Medulla oblongata (tissue), 1 donor: ENCODE measurements around the gene MAMDC2.

Experiments used
- DNase-seq: peaks from one replicate; pipeline ENCODE4 v3.0.0-alpha.2; 2015; ENCODE audit errors: extremely low spot score

MAMDC2 gene, protein sequence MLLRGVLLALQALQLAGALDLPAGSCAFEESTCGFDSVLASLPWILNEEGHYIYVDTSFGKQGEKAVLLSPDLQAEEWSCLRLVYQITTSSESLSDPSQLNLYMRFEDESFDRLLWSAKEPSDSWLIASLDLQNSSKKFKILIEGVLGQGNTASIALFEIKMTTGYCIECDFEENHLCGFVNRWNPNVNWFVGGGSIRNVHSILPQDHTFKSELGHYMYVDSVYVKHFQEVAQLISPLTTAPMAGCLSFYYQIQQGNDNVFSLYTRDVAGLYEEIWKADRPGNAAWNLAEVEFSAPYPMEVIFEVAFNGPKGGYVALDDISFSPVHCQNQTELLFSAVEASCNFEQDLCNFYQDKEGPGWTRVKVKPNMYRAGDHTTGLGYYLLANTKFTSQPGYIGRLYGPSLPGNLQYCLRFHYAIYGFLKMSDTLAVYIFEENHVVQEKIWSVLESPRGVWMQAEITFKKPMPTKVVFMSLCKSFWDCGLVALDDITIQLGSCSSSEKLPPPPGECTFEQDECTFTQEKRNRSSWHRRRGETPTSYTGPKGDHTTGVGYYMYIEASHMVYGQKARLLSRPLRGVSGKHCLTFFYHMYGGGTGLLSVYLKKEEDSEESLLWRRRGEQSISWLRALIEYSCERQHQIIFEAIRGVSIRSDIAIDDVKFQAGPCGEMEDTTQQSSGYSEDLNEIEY

DNA sequence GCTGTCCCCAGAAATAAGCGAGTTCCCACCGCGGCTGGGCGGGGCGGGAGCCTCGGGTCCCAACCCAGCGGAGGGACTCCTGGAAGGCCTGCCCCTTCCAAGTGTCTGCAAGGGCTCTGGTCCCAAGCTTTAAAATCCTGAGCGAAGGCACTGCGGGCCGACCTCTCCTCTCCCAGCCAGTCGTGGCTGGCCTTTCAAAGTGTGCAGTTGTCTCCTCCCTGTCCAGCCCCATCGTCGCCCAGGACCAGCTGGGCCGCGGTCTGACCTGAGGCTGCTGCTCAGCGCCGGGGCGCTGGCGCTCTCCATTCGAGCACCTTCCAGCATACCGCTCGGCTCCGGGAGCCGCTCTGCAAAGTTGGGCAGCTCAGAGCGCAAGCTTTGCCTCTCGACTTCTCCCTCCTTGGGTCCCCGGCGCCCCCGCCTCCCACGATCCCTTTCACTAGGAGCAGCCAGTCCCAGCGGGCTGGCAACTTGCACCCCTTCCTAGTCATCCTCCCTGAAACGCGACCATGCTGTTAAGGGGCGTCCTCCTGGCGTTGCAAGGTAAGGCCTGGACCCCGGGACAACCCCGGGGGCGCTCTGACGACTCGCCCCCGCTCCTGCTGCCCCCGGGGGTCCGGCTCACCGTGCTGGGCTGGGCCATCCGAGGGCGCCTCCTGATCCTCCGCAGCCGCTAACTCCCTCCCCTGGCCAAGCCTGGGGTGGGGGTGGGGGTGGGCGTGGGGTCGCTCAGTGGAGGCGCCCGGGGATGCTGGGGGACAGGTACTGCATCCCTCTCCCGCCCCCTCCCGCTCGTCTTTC is at the start of gene MAMDC2:
TSS of gene MAMDC2 (plus strand) at position 160 of the 801 bp plus-strand sequence. CDS start at position 510, 350 bp downstream.
- peak; percentile 26 for DNase-seq

DNA sequence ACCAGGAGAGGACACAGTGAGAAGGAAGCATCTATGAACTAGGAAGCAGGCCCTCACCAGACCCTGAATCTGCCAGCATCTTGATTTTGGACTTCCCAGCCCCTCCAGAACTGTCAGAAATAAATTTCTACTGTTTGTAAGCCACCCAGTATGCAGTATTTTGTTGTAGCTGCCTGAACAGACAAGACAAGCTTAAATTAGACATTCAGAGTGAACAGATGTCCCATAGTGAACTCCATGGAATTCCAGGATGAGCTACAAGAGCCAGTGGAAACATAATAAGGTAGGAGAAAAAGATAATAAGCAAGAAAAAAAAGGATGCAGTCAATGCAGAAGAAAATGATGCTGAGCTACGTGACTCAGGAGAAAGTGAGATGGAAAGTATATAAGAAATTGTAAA is 47.8 kb upstream of the MAMDC2 start:
- no peak for DNase-seq

DNA sequence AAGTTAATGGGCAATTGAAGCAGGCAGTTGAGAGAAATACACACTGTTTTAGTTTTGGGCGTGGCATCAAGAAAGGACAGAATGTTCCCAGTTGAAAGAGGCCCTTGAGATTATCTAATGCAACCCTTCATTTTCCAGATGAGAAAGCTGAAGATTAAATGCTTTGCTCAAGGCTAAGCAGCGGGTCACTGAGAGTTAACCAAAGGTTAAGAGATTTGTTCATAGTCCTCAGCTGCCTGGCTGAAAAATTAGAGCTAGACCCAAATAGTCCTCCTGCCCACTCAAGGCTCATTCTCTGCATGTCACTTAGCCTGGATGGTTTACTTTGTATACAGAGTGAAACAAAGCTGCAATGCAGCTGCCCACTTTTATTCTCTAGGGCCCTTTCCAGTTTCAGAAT is 46.7 kb upstream of the MAMDC2 start:
- DNase-seq, result no peak

DNA sequence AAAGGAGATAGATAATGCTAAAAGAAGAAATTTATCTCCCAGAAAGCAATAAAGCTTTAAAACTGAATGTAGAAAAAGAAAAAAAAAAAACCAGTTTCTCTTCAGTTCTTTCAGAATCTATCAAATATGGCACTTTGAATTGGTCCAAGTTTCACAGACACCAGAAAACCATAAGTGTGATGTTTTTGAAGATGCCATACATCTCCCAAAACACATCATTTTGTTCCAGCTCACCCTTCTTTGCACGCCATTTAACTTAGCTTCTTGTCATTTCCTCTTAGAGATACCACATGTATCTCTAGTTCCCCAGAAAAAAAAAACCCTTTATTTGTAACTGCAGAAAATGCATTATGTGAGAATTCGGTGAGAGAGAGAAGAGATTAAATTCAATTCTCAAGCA is 46.1 kb upstream of the MAMDC2 start:
- DNase-seq, result no peak

DNA sequence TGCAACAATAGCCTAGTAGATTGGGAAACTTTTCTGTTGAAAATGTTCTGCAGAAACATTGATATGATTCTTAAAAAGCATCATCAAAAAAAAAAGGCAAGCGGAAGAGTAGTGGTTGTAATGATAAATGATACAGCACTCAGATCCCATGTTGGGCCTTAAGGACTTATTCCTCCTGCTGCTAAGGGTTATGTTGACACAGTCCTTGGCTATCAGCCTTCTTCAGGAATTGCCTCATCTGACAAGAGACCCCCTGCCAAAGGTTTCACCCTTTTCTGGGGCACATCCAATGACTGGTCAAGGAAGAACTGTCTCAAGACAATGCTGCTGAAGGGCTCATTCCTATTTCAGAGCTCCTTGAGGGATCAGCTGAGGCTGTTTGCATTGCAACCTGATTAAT is 44.3 kb upstream of the MAMDC2 start:
- no peak for DNase-seq

DNA sequence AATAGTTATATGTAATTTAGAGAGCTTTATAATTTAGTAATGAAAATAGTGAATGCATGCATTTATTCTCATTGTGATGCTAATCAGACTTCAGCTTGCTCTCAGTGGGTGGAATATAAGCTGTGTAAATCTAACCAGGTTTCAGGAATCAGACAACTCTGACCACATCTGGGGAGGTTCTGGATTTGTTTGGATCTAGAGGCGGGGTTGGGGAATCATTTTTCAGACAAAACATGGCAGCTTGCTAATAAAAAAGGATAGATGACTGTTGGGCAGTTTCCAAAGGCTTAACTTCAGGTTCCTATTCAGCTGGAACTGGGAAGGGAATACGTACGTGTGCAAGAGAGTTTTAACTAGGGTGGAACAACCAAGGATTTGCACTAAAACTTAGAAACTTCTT is 43.2 kb upstream of the MAMDC2 start:
- DNase-seq, result no peak

DNA sequence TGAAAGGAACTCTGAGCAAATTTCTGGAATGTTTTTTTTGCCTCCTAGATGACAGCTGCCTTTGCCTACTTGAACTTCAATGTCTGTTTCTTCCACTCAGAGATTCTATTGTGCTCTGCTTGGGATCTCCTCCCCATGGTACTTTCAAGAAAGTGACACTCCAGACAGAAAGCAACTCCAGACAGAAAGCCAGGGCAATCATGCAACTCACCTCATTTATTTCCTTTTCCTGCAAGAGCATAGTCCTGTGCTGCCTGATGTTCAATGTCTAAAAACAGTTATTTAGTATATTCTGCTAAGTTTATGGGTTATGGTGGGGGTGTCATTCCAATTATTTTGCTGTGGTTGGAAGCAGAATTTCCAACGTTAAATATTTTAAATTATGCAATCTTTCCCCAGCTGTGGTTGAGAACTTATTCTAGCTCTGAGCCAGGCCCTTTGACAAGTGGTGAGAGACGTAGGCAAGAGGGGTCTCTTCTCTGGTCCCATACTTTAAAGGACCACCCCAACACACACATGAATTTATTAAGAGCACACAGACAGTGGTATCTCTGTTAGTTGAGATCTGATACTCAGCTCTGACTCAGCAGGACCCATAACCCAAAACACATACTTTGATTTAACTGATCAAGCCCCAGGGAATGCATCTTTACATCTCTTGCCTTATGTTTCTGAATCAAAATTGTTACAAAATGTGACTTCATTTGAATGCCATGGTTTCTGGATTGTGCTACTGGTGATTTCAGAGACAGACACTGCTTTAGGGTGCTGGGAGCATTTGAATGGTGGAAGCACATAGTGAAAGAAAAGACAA is 39.5 kb upstream of the MAMDC2 start:
- DNase-seq, result no peak

DNA sequence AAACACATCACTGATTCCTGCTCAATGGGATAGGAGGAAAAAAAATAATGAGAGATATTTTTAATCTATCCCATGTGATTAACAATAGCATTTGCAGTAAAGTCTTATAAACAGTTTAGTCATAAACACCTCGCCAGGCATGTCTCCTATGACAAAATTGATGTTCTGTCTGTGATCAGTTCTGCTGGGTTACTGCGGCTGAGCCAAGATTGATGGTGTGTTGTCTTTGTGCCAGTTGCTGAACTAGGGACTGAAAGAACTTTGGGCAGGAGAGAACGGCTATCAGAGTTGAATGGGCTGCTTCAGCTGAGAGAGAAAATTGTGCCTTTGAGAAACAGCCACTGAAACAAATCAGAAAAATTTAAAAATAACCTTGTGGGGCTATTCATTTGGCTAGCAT is 37.3 kb upstream of the MAMDC2 start:
- no peak for DNase-seq

DNA sequence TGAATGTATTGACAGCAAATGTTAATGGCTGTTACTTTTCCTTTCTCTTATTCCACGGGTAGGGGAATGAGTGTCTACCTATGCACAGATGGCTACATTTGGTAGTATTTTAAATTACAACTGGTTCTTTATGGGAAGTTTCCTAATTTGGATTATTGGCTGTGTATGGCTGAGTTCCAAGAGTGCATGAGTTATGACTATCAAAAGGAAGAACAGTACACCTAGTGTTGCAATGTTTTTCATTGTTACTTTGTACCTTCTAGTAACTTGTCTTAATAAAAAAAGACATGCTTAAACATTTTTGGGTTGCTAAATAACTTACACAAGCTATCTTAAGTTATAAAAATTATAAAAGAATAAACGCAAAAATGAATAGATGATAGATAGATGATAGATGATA is 35.8 kb upstream of the MAMDC2 start:
- no peak for DNase-seq

DNA sequence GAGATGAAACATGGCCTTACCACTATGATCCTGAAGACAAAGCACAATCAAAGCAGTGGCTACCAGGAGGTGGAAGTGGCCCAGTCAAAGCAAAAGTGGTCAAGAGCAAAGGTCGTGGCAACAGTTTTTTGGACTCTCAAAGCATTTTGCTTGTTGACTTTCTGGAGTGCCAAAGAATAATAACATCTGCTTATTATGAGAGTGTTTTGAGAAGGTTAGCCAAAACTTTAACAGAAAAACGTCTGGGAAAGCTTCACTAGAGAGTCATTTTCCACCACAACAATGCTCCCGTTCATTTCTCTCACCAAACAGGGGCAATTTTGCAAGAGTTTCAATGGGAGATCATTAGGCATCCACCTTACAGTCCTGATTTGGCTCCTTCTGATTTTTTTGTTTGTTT is 33.6 kb upstream of the MAMDC2 start:
- DNase-seq, result no peak

DNA sequence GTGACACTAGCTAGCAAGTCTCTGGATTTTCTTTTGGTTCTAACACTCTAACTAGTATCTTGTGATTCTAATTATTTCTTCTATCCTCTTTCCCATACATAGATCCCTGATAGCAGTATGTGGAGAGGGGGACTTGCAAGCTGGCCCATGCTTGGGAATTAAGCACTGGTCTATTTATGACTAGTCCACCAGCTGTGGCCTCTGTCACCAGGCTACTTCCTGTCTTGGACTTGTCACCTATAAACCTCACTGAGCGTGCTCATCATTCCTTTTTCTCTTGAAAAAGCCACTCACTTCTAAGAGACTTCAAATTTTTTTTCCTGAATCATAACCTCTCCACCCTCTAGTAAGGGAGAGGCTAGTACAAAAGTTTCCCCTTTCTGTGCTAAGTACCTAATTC is 32.3 kb upstream of the MAMDC2 start:
- no peak for DNase-seq

DNA sequence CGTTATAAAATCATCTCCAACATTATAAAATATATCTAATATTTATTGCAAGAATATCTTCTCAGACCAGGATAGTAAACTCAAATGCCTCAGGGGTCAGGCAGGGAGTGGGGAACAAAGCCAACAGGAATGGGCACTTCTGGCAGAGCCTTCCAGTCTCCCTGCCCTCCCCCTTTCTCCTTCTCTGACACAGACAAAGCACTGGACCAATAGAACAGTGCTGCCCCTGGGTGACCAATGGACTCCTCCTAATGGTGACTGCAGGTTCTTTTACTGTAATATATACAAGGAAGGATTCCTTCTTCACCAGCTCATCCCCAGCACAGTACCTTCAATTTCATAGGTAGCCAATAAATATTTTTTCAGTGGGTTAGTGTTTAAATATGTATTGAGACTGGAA is 31.1 kb upstream of the MAMDC2 start:
- no peak for DNase-seq

DNA sequence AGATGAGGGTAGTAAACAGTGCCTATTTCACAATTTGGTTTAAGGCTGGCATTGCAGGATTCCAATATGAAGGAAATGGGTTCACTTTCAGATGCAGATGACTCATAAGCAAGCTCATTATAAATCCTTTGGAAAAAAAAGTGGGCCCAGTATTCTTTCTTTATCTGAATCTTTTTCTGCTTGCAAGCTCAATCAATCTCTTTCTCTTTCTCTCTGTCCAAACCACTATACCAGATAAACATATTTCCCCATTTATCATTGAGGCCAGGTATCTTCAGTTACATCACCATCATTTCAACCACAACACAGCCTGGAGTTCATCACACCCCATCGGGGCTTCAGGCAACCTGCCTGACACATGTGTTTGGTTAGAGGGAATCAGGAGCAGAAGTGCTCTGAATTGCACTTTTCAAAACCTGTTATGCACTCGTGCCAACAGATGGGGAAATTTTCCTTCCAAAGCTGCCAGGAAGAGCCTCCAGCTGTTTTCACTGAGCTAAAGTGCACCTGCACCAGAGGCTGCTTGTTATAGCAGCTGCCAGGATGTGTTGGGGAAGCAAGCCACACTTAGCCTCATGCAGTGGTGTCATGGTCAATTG is 30.0 kb upstream of the MAMDC2 start:
- no peak for DNase-seq

DNA sequence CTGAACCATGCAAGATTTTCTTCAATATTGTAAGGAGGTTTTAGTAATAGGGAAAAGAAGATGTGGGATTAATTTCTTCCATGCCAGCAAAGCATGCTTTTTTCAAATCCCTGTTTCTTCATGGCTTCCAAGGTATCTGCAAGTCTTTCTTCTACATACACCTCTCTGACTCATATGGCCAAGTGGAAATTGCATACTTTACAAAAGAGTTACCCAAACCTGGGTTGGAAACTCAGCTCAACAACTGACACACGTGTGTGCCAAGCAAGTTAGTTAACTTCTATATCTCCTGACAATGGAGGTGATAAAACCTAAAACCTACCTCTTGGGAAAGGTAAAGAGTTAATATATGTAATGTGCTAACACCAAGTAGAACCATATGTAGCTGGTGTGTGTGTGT is 28.5 kb upstream of the MAMDC2 start:
- DNase-seq, result no peak

DNA sequence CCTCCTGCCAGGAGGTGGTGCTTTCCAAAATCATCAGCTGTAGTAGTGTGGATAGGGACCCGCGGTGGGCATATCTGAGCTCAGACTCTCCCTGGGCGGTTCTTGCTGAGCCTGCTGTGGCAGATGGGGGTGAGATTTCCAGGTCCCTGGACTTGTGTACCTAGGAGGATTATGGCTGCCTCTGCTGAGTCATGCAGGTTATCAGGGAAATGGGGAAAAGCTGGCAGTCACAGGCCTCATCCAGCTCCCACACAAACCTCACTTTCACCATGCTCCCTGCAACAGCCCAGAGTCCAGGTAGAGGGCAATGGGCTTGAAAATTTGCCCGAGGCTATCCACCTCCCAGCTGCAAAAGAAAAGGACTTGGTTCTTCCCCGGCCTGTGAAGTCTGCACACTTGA is 23.4 kb upstream of the MAMDC2 start:
- no peak for DNase-seq

DNA sequence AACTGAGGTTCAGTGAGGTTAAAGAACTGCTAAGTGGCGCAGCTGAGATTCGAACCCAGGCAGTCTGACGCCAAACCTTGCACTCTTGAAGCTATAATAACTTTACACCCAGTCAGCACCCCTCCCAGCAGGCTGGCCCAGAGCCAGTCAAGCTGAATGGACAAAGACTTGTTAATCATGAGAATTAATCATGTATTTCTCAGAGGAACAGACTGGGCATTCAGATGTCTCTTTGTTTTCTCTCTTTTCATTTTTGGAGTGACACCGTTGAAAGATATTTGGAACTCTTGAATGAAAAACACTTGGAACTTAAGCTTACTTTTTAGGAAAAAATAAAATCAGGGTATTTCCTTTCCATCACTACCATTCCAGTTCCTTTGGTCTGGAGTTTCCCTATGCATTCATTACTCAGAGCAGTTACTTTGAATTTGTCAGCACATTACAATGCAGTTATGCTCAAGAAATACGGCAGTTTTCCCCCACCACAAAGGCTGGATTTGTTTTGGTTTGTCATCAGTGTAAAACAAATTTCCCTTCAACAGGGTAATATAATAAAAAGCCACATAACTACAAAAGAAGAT is 22.6 kb upstream of the MAMDC2 start:
- DNase-seq, result peak; percentile 68

DNA sequence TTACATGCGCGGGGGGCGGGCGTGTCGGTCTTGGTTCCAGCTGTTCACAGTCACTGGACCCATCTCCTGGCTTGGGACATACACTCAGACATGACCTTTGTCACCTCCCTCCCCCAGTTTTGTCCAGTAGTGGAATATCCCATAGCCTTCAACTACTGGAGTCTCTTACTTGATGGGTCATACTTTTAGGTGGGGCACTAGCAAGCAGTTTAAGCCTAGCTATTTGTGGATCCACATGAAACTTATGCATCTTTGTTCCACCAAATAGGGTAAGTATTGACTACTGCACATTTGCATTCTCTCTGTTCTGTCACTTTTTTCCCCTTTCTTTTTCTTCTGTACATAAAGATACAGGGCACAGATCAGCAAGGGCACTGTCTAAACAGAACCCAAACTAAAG is 15.4 kb upstream of the MAMDC2 start:
- DNase-seq, result no peak

DNA sequence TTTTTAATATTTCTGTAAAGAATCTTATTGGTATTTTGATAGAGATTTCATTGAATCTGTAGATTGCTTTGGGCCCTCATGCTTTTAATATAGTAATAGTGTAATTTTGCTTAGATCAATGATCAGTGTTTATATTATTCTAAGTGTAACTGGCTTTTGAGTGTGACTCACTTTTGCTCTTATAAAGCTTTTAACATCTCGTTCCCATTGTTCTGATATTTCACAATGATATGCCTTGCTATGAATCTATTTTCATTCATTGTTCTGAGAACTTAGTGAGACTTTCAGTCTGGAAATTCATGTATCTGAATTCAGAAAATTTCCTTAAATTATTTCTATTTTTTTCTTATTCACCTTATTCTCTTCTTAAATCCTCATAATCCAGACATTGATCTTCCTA is 13.5 kb upstream of the MAMDC2 start:
- no peak for DNase-seq

DNA sequence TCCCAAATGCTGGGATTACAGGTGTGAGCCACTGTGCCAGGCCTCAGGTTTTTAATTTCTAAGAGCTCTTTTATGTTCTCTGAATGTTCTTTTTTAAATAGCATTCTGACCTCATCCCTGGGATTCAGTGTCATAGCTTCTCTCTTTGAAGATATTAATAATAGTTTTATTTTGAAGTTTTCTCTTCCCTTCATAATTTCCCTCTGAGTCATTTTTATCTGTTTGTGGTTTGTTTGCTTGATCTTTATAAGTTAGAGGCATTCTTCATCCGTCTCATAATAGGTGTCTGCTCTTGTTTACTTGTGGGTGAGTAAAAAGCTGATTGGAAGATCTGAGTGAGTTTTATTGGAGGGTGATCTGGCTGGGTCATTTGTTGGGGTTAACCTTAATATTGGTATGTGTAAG is 12.5 kb upstream of the MAMDC2 start:
- DNase-seq, result no peak

DNA sequence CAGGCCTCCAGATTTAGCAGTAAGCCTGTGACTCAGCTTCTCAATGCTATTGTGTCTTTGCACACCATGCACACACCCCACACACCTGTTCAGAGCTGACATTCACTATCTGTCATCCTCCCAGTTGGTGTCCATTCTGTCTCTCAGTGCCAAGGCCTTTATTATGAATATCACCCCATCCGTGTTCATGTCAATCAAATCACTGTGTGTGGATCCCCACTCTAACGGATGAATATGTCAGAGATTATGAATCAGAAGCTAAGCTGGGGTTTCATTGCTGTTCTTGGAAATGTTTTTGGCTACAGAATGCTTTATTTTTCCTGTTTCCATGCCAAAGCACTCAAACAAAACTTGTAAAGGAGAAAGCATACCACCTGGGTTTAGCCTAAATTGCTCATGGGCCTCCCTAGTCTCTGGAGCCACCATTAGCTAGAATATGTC is 9.4 kb upstream of the MAMDC2 start:
- DNase-seq, result no peak

DNA sequence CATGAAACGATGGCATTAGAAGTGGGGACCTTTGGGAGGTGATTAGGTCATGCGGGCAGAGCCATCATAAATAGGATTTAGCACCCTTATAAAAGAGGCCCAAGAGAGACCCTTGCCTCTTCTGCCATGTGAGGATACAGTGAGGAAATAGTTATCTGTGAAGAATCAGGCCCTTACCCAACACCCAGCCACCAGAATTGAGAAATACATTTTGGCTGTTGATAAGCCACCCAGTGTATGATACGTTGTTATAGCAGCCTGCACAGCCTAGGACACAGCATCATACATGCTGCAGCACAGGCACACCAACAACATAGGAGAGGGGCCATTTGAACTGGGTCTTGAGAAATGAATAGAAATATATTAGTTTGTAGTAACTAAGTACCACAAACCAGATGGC is 8.0 kb upstream of the MAMDC2 start:
- no peak for DNase-seq
